Stimulated activated CD8-positive, alpha-beta memory T cell treated with anti-CD3 and anti-CD28 coated beads, Interleukin-7, amount 100 ng/mL, for 1 hour (primary cell): ENCODE results near the gene OTULINL.
A peak's percentile ranks its signal among the peaks of the same experiment; 100 is the strongest.
"Not testable (repeated sequence)": the region's sequence is repeated elsewhere in the genome, so short reads cannot be mapped to it uniquely, and the experiment has no call there.

ENCODE experiments used
- DNase-seq, 2 donors: peaks; one replicate each; pipeline ENCODE4 v3.0.0-alpha.2; 2020; ENCODE audit warnings: low read depth in 2 of 2

Gene OTULINL

DNA sequence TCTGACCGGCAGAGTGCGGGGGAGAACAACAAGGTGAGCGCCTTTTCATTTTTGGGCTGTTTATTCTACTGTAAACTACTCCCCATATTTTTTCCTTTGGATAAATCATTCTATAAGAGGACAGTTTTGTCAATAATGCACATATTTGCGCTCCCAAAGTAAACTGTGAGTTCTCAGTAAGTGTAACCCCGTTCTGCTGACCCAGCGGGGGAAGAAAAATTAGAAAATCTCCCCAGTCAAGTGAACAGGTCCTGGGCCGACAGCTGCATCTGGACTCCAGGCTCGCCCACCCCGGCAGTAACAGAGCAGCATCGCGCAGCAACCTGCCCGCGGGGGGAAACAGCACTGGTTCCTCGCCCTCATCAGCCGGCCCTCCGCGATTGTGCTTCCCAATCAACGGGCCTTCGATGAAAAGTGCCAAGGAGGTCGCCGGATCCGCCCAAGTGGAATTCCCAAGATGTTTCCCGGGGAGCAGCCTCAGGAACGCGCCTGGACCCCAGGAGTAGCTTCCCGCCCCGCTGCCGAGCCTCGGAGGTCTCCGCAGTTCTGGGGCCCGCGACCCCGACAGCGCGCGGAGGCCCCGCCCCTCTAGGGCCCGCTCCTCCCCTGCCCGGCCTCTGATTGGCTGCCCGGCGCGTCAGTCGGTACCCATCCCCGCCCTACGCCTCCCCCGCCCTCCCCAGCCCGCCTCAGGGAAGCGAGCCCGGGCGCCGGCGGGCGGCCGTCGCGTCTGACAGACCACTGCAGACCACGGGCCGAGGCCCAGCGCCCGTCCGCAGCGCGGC is at the start of gene OTULINL:
OTULINL (plus strand) TSS at position 687 of the 785 bp plus-strand sequence. CDS start 103 bp downstream, outside the sequence.
- peak; percentile 80 to 82 for DNase-seq

DNA sequence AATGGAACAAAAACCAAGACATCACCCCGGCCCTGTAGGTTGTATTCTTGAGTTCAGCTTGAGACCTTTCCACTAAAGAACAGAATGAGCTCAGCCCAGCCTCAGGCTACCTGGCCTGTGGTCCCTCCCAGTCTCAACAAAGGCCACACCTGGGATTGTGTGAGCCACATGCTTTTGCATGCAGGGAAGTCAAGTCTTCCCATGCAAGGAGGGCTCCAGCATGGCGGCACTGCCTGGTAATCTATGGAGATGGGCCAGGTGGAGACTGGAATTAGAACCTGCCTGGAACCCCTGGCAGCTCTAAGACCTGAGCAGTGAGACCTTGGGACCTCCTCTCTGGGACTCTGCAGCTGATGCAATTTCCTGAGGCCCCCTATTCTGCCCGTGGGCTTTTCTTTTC is 49.4 kb upstream of the OTULINL start:
- DNase-seq: no peak

DNA sequence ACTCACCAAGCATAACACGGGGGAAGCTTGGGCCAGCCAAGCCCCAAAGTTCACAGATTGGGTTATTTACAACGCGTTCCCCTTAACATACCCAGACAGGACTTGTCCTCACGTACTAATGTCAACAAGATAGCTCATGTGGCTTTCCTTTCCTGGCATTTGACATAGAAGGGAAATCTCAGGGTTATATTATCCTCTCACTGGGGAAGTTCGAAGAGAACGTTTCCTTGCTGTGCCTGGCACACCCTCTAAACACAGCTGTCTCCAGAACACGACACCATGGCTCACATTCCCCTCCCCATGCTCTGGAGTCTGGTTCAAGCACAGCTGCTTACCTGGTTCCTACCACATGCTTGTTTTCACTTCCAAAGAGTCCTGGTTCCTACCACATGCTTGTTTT is 46.8 kb upstream of the OTULINL start:
- no peak for DNase-seq

DNA sequence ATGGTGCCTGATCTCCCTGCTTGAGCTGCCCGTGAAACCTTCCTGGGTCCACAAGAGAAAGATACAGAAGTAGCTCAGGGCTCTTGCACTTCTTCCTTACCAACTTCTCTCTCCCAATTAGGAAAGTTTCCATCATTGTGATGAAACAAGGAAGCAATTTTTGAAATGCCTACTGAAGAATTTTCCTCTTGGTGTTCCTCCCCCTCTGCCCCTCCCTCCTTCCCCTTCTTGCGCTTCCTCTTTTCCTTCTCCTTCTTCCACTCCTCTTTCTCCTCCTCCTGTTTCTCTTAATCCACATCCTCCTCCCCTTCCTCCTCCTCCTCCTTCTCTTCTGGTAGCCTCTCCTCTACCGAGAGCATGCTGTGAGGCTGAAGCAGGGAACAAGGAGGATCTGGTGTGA is 36.3 kb upstream of the OTULINL start:
- DNase-seq: no peak

DNA sequence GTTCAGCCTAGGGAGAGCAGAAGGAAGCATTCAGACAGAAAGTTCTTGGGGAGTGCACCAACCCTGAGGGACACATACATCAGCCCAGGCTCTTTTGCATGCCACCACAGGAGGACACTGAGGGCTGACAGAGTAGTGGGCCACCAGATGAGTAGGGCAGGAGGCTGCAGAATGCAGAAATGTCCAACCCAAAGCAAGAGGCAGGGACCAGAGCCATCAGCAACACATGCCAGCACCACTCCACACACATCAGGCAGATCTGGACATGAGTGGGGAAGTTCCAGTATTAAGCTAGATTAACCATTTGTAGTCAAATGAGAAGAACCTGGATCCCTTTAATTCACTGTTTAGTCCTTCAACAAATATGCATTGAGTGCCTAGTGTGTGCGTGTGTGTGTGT is 35.7 kb upstream of the OTULINL start:
- DNase-seq: no peak

DNA sequence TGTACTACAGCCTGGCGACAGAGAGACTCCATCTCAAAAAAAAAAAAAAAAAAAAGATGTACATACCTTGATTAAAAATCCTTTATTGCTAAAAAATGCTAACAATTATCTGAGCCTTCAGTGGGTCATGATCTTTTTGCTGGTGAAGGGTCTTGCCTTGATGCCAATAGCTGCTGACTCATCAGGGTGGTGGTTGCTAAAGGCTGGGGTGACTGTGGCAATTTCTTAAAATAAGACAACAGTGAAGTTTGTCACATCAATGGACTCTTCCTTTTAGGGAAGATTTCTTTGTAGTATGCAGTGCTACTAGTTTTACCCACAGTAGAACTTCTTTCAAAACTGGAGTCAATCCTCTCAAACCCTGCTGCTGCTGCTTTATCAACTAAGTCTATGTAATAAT is 33.9 kb upstream of the OTULINL start:
- no peak for DNase-seq

DNA sequence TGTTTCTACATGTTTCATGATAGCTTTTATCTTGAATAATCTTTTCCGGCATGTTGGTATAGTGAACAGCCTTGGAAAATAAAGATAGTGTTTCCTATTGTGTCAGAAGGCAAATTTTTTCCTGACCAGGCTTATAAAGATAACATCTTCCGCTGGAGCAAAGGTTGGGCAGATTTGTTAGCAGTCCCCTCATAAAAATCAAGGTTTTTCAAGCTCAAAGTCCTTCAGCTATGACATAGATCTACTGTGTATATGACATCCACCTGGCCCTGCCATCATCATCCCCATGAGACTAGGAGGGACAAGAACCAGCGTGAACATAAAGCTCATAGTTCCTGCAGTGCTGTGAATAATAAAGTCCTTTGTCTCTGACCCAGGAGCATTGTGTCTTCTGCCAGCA is 30.4 kb upstream of the OTULINL start:
- no peak for DNase-seq

DNA sequence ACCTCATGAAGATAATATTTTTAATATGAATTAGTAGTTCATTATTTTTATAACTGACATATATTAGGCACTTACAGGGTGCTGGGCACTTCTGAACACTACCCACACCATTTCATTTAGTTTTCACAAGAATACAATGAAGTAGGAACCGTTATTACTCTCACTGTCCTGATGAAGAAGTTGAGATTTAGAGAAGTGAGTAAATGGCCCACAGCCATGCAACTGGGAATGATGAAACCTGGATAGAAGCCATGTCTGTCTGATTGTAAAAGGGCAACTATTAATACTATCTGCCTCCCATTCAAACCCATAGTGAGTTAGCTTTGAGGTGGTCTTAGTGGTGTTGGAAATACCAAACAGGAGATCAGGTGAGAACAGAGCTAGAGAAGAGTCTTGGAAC is 29.6 kb upstream of the OTULINL start:
- DNase-seq: no peak

DNA sequence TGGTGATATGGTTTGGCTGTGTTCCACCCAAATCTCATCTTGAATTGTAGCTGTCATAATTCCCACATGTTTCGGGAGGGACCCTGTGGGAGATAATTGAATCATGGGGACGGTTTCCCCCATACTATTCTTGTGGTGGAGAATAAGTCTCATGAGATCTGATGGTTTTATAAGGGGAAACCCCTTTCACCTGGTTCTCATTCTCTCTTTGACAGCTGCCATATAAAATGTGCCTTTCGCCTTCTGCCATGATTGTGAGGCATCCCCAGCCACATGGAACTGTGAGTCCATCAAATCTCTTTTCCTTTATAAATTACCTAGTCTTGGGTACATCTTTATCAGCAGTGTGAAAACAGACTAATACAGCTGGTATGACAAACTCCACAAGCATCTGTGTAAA is 27.3 kb upstream of the OTULINL start:
- DNase-seq: not testable (repeated sequence)

DNA sequence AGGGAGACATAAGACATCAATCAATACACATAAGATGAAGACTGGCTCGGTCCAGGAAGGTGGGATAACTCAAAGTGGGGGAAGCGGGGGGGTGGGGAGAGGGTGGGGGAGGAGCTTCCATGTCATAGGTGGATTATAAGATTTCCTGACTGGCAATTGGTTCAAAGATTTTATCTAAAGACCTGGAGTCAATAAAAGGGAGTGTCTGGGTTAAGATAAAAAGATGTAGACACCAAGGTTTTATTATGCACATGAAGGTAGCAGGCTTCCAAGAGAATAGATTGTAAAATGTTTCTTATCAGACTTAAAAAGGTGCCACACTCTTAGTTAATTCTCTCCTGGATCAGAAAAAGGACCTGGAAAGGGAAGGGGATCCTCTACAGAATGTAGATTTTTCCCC is 25.6 kb upstream of the OTULINL start:
- DNase-seq: no peak

DNA sequence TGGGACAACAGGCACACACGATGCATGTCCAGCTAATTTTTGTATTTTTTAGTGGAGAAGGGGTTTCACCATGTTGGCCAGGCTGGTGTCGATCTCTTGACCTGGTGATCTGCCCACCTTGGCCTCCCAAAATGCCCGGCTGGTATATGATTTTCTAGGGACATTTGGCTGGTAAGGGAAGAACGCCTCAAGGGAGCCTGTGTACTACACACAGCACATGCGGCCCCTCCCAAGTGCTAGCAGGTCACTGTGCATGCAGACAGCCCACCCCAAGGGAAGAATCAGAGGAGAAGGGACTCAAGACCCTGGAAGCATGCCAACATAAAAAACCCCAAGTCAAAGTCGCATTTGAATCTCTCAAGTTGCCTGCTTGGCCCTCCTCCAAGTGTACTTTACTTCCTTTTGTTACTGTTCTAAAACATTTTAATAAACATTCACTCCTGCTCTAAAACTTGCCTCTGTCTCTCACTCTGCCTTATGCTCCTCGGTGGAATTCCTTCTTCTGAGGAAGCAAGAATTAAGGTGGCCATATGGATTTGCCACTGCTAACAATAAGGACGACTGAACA is 24.3 kb upstream of the OTULINL start:
- DNase-seq: no peak

DNA sequence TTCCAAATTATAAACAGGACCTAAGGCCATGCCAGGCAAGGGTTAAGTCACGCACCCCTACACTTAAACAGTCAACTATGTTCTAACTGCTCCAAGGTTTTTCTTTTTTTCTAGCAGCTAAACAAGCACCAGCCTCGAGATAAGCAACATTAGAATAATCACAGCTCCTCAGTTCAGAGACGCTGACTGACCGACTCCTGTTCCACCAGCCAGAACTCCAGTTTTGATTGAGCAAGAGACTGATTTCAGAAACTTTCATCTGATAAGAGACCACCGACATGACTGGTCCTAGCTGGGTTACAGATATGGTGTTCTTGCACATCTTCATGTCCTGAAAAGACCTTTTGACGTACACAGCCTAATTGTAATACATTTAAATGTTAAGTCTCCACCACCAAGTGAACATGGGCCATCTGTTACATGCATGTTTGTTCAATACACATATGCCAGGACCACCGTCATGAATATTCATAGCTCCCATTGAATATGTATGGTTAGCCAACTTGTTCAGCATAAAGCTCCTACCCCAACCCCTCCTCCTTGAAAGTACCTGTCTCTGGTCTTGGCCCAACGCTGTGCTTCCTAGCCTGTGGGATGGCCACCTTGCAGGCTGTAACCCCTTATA is 23.7 kb upstream of the OTULINL start:
- no peak for DNase-seq

DNA sequence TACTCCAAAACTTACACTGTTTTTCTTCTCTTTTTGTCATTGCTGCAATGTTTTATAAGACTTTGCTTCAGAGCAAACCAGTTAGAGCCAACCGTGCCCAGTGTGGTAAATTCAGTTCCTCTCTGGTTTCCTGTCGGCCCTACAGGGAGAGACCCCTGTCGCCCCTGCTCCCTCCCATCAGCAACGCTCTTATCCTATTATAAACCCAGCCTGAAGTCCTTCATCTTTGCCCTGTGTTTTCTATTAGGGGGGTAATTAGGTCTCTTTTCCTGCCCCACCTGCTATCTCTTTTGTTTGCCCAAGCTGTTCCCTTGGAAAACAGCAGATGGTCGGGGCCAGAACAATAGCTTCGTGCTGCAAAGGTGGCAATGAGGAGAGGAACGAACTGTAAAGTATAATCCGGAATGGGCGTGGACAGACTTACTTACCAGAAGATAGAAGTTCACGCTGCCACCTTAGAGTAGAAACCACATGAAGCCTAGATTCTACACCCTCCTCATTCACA is 21.4 kb upstream of the OTULINL start:
- no peak for DNase-seq

DNA sequence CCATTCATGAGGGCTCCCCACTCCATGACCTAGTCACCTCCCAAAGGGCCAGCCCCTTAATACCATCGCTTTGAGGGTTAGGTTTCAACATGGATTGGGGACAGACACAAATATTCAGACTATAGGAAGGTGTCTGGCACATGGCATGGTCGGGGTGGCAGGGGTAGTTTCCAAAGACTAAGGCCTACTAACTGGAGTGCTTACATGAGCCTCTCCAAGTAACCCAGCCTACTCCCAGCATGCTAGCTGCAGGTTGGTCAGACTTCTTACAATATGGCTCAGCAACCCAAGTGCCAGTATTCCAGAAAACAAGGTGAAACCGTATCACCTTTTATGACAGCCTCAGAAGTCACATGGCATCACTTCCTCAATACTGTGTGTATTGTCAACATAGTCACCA is 19.9 kb upstream of the OTULINL start:
- DNase-seq: no peak

DNA sequence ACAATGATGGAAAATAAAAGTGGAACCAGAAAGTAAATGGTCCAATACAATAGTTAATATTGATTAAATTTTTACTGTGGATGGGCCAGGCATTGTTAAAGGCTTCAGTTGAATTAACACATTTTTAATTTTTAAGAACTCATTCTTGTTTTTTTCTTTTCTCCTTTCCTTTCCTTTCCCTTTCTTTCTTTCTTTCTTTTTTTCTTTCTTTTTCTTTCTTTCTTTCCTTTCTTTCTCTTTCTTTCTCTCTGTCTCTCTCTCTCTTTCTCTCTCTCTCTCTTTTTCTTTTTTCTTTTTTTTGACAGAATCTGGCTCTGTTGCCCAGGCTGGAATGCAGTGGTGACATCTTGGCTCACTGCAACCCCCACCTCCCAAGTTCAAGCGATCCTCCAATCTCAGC is 13.3 kb upstream of the OTULINL start:
- DNase-seq: no peak

DNA sequence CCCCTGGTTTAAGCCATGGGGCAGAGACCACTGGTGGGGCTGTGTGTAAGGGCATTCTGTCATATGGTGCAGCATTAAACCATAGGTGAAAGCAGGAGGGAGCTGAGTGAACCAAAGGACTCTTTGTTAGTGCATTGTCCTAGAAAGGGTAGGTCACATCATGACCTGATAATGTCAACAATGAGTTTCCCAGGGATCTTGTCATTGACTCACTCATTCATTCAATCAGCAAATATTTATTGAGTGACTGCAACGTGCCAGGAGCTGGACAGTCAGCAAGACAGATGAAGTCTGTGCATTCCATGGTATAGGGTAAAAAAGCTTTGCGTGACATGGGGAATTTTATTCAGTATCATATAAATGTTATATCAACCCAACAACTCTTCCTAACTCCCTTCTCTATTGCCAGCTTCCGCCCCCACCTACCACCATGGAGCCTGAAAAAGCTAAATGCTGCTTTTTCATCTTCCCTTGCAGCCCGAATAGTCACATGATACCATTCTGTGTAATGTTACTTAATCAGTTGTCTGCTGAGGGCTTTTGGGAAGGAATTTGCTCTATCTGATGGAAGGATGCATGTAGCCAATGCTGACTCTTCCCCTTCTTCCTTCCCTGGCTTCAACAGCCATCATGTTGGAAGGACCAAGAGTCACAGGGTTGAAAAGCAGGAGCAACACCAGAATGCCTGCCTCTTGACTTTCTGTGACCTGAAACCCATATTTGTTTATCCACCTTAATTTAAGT is 11.5 kb upstream of the OTULINL start:
- DNase-seq: no peak

DNA sequence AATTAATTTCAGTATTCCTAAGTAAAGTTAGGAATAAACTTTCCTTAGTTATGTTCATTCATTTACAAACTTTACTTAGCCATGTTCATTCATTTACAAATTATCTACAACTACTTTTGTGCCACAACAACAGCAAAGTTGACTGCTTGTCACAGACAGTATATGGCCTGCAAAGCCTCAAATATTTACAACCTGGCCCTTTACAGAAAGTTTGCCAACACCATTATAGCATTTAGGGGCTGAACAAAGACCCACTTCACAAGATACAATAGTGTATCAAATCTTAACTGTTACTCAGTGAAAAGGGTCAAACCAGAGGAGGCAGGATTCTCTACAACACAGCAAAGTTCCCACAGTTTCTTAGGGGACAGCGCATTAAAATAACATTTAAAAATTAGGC is 9.7 kb upstream of the OTULINL start:
- no peak for DNase-seq

DNA sequence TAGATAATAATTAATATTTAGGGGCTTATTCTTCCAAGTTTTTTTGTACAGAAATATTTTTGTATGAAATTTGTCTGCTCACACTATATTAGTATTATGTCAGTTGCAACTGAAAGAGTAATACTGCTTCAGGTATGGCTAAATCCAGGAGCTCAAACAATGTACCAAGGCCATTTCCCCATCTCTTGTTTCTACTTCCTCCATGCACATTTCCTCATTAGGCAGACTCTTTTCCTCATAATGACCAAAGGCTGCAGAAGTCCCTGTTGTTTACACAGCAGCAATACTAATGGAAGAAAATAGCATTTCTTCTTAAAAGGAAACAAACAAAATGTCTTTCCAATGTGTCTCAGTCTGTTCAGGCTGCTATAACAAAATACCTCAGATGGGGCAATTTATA is 9.2 kb upstream of the OTULINL start:
- no peak for DNase-seq

DNA sequence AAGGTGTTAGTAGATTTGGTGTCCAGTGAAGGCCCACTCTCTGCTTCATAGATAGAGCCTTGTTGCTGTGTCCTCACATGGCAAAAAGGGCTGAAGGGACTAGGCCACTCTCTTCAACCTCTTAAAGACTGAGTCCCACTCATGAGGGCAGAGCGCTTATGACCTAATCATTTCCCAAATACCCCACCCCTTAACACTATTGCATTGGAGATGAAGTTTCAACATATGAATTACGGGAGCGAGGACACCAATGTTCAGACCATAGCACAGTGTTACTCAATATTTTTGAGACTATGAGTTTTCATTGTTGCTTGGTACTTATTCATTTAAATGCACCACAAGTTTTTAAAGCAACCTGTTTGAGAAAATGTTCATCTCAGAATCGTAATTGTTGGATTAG is 8.8 kb upstream of the OTULINL start:
- no peak for DNase-seq

DNA sequence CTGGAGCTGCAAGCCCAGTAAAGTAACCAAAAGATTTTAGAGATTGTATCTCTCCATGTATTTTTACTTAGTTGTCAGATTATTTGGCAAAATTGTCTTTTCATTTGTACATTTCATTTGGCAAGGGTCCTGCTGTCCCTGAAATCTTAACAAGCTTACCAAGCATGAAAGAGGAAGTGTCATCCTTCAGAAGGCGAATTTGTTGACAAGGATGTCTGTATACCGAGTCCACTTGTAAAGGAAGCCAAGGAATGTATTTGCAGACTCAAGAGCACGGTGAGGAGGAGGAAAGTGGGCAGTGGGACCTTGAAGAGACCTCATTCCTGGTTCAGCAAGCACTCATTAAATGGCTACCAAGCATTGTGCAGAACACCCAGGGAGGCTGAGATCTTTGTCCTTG is 7.5 kb upstream of the OTULINL start:
- no peak for DNase-seq

DNA sequence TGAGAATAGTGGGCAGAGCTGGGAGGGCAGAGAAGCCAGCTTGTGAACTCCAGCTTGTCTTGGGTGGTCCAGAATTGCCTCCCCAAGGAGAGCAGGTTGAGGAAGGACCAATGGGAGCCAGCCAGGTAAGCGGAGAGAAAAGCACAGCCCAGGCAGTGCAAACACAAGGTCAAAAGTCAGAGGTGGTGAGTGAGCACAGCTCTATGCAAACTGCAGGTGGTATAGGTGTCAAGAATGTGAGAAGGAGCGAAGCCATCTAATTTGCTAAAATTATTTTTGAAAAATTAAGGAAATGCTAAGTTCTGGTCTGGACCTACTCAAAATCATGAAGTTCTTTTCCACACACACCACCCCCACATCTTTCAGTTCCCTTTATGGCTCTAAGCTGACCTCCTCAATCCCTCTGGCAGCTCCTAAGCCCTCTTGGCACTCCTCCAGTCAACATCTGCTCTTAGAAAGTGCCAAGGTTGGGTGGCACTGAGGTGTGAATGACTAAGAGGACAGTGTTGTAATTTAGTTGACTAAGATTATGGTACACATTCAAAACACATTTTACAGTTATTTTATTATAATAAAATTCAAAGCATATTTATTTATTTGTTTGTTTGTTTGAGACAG is 6.6 kb upstream of the OTULINL start:
- no peak for DNase-seq

DNA sequence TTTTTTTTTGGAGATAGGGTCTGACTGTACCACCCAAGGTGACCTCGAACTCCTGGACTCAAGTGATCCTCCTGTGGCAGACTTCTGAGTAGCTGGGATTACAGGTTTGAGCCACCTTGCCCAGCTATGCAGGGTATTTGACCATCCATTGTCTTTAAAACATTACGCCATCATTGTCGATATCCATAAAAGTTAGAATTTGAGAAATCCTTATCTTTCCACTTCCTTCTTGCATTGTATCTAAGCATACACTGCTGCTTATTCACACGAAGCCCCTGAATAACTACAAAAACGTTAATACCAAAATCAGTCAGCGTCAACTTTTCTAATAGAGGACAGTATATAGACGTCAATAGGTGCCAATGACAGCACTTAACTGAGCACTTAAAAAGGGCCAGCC is 5.4 kb upstream of the OTULINL start:
- no peak for DNase-seq
